NT2/D1 (cell line): ENCODE data around the gene EN2.

Experiments
- SUZ12 ChIP-seq: IDR thresholded peaks from 2 replicates; pipeline ENCODE4 v1.6.1; 2011; ENCODE audit not compliant: insufficient read length, insufficient read depth; ENCODE audit errors: extremely low read depth
- YY1 ChIP-seq: IDR thresholded peaks from 2 replicates; pipeline ENCODE4 v1.6.1; 2011; ENCODE audit not compliant: insufficient read length, insufficient read depth
- ZNF274 ChIP-seq: IDR thresholded peaks from 2 replicates; pipeline ENCODE4 v1.6.1; 2011; ENCODE audit warnings: mild to moderate bottlenecking, low read depth, low read length

GRCh38 chr7:155483245-155483644, 25.3 kb downstream of the EN2 start:
- TF ChIP-seq YY1 (no peak), ZNF274 (no peak), SUZ12 (no peak)
